Measurements from ENCODE around the gene TSPAN11.
"Not testable (repeated sequence)": the region's sequence is repeated elsewhere in the genome, so short reads cannot be mapped to it uniquely, and the experiment has no call there.

The TSPAN11 gene

DNA sequence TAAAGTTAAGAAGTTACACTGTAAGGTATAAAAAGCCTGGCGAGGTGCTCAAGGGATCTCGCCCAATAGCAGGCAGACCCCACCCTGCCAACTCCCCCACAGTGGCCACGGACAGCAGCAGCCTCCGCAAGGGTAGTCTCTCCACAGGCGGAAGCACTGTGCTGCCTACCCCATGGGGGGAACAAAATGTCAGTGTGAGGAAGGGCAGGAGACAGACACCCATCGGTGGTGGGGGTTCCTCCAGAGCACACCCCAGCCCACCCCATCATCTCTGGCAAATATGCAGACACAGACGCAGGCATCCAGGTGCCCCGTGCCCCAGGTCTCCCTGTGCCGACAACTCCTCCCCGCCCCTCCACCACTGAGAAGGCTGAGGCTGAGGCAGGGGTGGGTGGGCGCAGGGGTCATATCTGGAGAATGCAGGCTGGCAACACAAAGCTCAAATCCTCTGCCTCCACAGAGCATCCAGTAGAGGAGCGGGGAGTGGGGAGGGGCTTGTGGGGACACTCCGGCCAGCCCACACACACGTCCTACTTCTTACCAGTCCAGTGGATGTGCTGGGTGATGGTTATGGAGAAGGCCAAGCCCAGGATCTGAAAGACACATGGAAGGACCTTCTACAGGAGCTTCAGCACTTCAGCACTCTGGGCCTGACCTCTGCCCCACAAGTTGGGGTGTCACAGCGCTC, 78.9 kb downstream of the TSPAN11 start:
- no peak for DNase-seq

DNA sequence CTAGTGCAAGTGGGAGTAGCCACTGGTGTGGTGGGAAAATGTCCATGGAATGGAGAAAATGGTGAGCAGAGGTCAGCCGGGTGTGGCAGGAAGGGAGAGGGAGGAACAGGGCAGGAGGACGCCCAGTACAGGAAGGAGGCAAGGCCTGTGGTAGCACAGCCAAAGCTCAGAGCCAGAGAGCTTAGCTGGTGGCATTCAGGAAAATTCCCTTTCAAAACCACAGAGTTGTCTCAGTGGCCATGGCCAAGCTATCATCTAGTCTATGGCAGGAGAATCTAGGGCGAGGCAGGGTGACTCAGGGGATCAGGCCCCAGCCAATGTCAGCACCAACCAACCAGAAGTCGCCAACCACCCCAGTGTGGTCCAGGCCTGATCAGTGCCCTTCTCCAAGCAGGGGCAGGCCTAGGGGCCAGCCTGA, 79.4 kb downstream of the TSPAN11 start:
- no peak for DNase-seq

GRCh38 chr12:31006416-31007152, 80.0 kb downstream of the TSPAN11 start:
- DNase-seq, result no peak

DNA sequence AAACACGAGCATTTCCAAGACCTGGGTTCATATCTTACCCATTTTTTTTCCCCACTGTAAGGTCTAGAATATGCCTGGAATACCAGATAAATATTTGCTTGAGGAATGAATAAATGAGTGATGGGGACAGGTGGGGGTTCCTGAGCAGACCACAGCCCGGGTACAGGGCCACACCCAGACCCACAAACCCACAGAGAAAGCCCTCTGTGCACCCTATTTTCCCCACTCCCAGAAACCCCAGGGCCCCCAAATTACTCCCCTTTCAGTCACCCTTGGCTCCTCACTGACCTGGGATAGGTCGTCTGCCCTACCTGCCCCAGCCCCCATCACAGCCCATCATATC, 80.6 kb downstream of the TSPAN11 start:
- DNase-seq, result no peak

GRCh38 chr12:31007636-31008175, 81.2 kb downstream of the TSPAN11 start:
- DNase-seq, result no peak

DNA sequence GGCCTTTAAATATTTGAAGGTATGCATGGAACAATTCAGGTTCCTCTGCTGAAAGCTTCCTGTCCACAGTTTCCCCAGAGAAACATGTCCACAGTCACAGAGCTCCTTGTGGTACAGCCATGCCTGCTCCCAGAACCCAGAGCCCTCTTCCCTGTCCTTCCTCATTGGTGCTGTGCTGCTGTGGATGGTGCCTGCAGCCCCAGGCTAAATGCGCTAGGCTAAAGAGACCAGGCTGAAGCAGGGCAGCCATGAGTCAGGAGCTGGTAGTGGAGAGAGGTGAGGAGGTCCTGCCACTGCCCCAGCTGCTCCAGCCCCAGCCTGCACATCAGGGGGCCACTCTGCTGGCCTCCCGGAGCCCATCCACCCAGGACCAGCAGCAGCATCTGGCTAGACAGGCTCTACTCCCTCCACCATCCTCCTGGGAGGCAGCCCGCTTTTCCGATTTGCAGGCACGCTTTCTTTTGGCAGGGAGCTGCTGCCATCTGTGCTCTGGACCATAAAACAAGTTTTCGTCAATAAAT, 81.8 kb downstream of the TSPAN11 start:
- DNase-seq, result peak; percentile 87

GRCh38 chr12:31008961-31009840, 82.7 kb downstream of the TSPAN11 start:
- peak; percentile 92 for DNase-seq

- DNase-seq, result no peak
Observed at GRCh38 chr12:31009976-31010375, 83.4 kb downstream of the TSPAN11 start.

DNA sequence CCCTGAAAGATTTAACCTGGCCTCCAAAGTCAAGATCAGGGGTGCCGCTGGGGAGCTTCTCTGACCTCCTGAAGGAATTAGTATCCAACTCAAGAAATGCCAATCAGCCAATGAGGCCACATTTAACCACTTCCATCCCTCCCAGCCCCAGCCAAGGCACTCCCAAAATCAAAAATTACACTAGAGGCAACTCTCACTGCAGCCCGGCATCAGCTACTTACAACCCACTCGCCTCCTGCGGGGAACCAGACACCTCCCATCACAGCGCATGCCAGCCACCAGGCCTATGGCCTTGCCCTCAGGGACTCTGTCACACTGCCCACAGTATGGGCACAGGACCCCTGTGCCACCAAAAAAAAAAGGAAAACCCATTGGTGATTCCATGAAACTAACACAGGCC, 84.8 kb downstream of the TSPAN11 start:
- no peak for DNase-seq

GRCh38 chr12:31011746-31012566, 85.4 kb downstream of the TSPAN11 start:
- no peak for DNase-seq

- DNase-seq, result not testable (repeated sequence)
Observed at GRCh38 chr12:31012567-31012891, 86.0 kb downstream of the TSPAN11 start.

GRCh38 chr12:31015215-31015614, 88.7 kb downstream of the TSPAN11 start:
- no peak for DNase-seq

DNA sequence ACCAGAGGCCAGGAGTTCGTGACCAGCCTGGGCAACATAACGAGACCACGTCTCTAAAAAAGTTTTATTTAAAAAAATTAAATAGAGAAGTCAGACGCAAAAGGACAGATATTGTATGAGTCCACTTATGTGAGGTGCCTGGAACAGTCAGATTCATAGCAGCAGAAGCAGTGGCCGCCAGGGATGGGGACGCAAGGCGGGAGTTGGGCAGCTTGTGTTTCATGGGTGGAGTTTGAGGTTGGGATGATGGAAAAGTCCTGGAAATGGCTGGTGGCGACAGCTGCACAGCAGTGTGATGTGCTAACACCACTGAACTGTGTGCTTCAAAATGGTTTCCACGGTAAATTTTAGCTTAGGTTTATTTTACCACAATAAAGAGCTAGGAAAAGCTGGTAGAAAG, 89.5 kb downstream of the TSPAN11 start:
- DNase-seq, result no peak

- no peak for DNase-seq
Observed at GRCh38 chr12:31017535-31017934, 91.0 kb downstream of the TSPAN11 start.

- DNase-seq, result no peak
Observed at GRCh38 chr12:31018106-31018789, 91.7 kb downstream of the TSPAN11 start.

DNA sequence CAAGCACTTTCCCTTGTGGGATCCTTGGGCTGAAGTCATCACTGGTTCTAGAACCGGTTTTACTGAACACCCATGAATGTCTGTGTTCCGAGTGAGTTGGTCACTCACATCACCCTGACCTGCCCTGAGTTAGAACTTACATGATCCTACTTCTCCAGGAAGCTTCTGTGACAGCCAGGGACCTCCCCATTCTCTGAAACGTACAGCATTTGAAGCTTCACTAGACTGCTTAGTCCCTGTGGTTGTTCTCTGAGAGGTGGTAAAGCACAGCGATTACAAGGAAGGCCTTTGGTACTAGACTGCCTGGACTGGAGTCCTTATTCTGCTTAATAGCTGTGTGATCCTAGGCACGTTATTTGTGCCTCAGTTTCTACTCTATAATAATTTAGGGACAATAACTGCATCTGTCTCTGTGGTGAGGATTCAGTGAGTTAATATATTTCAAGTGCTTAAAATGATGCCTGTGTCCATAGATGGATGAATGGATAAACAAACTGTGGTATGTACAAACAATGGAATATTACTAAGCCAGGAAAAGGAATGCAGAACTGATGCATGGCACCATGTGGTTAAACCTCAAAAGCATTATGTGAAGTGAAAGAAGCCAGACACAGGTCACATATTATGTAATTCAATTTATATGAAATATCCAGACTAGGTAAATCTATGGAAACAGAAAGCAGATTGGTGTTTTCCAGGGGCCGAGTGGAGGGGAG, 92.4 kb downstream of the TSPAN11 start:
- no peak for DNase-seq

DNA sequence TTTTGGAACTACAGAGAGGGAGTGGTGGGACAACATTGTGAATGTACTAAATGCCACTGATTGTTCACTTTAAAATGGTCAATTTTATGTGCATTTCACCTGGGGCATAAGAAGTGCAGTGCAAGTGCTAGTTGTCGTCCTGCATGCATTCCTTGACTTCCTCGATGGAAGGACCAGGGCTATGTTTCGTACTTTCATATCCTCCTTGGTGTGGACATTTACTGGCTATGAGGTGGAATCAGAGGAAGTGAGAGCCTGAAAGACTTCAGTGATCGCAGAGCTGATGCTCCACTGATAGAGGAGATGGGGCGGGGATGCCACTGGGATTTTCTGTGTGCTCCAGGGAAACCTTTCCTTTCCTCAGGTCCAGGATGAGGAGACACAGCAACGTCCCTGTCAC, 93.0 kb downstream of the TSPAN11 start:
- DNase-seq, result no peak

DNA sequence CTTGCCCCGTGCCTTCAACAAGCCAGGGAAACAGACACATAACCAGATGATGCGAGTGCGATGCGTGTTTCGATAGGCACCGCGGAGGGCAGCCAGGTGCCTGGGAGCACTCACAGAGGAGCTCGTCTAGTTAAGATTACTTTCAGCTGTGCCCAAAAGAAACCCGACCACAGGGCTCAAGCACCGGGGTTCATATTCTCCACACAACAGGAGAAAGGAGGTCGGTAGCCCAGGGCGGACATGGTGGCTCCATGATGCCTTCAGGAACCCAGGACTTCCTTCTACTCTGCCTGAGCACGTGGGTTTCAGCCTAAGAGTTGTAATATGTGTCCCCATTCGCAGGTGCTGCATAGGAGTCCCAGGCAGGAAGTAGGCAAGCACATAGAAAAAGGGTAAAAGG, 93.4 kb downstream of the TSPAN11 start:
- DNase-seq, result no peak

DNA sequence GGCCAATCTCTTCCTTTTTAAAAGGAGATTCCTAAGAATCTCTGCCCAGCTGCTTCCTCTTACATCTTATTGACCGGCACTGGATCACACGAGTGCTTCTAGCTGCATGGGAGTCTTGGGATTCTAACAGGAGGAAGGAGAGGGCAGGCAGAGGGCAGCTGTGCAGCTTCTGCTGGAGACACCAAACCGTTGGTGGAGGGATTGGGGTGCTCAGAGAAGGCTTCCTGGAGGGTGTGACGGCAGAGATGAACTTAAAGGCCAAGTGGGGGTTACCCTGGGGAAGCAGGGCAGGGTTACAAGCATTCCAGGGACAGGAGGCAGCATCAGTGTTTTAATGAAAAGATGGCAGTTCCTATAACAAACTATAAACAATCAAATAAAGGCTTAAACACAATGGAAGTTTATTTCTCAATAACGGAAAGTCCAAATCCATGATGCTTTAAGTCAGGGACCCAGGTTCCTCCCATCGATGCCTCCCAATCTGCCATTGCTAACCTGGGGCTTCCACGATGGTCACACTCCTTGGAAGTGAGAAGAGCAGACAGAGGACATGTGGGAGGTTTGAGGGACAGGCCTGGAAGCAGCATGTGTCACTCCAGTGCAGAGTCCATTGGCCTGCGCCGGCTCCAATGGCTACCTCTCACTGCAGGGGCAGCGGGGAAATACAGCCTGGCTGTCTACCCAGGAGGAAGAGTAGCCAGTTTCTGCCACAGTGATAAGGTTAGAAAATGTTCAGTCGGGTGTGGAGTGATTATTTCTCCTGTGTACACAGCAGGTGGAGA, 94.0 kb downstream of the TSPAN11 start:
- DNase-seq, result no peak

DNA sequence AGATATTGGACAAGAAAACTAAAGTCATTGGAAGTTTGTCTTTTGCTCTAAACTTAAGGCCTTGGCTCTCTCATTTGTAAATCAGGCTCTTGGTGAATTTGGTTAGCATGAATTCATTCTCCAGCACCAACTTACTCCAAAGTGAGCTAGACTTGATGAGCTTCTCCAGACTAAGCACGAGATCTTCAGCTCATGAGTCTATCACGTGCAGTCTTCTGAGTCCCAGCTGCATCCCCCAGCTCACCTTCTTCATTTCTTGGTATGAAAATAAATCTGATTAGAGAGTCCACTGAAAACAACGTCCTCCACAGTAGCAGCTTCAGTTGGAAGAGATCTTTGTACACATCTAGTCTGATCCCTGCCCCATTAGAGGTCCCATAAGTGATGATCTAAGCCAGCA, 94.6 kb downstream of the TSPAN11 start:
- DNase-seq, result no peak
